Transverse colon (tissue), 4 donors: ENCODE results near the gene ZNF850.

Experiments
- POLR2AphosphoS5 ChIP-seq, 3 donors: sonication (generic); formaldehyde crosslinking; IDR thresholded peaks; one replicate each; pipeline ENCODE4 v1.6.1; 2016; ENCODE audit warnings: antibody characterized with exemption in 3 of 3
- TF ChIP-seq, protein P1 (sequence below), 5 experiments: fragments of 200-600 bp in 3 of 5; fragments of 450-650 bp in 2 of 5; sonication (generic) in 3 of 5; IDR thresholded peaks; 1 replicate in 2 of 5; 2 replicates in 3 of 5; pipeline ENCODE4 v1.5.1; 2016 to 2017; ENCODE audit warnings: antibody characterized with exemption in 5 of 5, inconsistent platforms in 3 of 5, mild to moderate bottlenecking in 2 of 5, moderate library complexity in 1 of 5

DNA sequence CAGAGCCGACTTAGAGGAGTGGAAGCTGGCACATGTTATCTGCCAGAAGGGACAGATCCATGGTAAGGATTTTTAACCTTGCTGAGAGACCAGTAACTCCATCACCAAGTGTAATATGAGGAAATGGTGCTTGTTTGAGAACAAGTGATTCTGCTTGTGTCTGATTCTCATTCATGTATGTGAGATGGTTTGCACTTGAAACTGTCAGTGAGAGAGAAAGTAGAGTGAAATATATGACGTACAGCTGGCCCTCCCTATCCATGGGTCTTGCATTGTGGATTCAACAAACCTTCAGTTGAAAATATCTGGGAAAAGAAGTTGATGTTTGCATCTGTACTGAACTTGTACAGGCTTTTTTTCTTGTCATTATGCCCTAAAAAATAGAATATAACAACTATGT is 104.0 kb downstream of the ZNF850 start:
- TF ChIP-seq, protein P1, sequence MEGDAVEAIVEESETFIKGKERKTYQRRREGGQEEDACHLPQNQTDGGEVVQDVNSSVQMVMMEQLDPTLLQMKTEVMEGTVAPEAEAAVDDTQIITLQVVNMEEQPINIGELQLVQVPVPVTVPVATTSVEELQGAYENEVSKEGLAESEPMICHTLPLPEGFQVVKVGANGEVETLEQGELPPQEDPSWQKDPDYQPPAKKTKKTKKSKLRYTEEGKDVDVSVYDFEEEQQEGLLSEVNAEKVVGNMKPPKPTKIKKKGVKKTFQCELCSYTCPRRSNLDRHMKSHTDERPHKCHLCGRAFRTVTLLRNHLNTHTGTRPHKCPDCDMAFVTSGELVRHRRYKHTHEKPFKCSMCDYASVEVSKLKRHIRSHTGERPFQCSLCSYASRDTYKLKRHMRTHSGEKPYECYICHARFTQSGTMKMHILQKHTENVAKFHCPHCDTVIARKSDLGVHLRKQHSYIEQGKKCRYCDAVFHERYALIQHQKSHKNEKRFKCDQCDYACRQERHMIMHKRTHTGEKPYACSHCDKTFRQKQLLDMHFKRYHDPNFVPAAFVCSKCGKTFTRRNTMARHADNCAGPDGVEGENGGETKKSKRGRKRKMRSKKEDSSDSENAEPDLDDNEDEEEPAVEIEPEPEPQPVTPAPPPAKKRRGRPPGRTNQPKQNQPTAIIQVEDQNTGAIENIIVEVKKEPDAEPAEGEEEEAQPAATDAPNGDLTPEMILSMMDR (IDR thresholded peaks at IDR 0.05) = no peak
- TF ChIP-seq POLR2AphosphoS5 (IDR thresholded peaks at IDR 0.05) = no peak
